HepG2 (cell line): ENCODE results near the gene DOCK9.

Experiments used
- KDM5A ChIP-seq: fragments of 200-600 bp; sonication (generic); IDR thresholded peaks from 2 replicates; pipeline ENCODE4 v1.7.0; 2018; ENCODE audit warnings: antibody characterized with exemption, mild to moderate bottlenecking, low read length, borderline replicate concordance
- PRPF4 ChIP-seq: fragments of 200-400 bp; formaldehyde crosslinking; IDR thresholded peaks from 2 replicates; pipeline ENCODE4 v1.6.1; 2016; ENCODE audit warnings: low read length, low read depth; ENCODE audit not compliant: poor library complexity, severe bottlenecking
- TCF7 ChIP-seq: sonication (generic); IDR thresholded peaks from 2 replicates; pipeline ENCODE4 v1.6.1; 2016; ENCODE audit warnings: antibody characterized with exemption, low read depth
- TOE1 ChIP-seq: sonication (generic); formaldehyde crosslinking; IDR thresholded peaks from 2 replicates; pipeline ENCODE4 v1.4.0; 2020; ENCODE audit warnings: mild to moderate bottlenecking, missing genetic modification reagents

GRCh38 chr13:98845742-98846141, 132.1 kb downstream of the DOCK9 start:
- no peak for TF ChIP-seq TCF7
- no peak for TF ChIP-seq PRPF4
- no peak for TF ChIP-seq TOE1
- TF ChIP-seq KDM5A: no peak
